Activated T-cell treated with anti-CD3 and anti-CD28 coated beads for 48 hours (primary cell): ENCODE results near the gene SPATA33.
"Not testable (repeated sequence)": the region's sequence is repeated elsewhere in the genome, so short reads cannot be mapped to it uniquely, and the experiment has no call there.

ENCODE experiments used
- DNase-seq: peaks from one replicate; pipeline ENCODE4 v3.0.0-alpha.2; 2020; ENCODE audit warnings: low read depth

Gene SPATA33

DNA sequence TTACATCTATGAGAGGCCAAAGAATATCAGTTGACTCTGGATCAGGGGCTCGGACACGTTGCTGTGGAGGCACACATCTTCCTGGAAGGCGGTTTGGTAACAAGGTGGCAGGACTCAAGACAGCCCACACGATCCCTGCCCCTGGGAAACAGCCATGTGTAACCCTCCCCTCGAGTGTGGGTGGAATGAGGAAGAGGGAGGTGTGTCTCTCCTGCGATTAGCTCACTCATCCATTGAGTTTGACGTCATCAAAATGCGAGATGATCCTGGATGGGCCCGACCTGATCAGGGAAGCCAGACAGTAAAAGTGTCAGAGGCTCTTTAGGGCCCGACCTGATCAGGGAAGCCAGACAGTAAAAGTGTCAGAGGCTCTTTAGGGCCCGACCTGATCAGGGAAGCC, 6.6 kb downstream of the SPATA33 start:
- not testable (repeated sequence) for DNase-seq

DNA sequence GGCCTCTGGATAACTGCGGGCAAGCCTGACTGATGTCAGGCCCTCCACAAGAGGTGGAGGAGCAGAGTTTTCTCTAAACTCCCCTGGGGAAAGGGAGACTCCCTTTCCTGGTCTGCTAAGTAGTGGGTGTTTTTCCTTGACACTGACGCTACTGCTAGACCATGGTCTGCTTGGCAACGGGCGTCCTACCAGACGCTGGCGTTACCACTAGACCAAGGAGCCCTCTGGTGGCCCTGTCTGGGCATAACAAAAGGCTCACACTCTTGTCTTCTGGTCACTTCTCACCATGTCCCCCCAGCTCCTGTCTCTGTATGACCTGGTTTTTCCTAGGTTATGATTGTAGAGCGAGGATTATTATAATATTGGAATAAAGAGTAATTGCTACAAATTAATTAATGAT, 9.4 kb downstream of the SPATA33 start:
- DNase-seq, result not testable (repeated sequence)

DNA sequence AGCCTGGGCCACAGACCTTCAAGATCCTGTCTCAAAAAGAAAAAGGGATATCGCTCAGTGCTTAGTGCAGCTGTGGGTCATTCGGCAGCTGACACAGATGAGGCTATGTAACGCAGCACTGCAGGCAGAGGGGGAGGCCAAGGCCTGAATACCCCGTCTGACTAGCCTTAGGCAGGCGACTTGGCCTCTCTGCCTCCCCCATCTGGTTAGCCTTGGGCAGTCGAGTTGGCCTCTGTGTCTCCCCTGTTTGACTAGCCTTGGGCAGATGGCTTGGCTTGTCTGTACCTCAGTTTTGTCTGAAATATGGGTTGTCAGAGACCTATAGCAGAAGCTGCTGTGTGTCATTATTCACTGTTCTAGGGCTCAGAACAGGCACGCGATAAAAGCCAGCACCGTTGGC, 10.0 kb downstream of the SPATA33 start:
- DNase-seq, result no peak

DNA sequence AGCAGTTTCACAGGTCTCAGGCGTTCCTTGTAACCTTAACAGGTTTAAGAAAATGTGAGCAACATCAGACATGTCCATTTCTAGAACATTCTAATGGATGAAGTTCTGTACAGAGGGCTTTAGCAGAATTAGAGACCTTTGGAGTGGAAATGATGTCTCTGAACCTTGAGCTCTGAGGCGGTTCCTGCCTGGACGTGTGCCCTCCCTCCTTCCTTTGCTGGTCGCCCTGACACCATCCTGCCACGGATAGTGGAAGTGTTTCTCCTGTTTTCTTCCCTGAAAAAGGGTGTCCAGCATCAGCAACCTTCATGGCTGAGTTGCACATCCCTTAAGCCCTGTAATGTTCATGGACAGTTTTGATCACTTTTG, 11.1 kb downstream of the SPATA33 start:
- DNase-seq, result no peak

DNA sequence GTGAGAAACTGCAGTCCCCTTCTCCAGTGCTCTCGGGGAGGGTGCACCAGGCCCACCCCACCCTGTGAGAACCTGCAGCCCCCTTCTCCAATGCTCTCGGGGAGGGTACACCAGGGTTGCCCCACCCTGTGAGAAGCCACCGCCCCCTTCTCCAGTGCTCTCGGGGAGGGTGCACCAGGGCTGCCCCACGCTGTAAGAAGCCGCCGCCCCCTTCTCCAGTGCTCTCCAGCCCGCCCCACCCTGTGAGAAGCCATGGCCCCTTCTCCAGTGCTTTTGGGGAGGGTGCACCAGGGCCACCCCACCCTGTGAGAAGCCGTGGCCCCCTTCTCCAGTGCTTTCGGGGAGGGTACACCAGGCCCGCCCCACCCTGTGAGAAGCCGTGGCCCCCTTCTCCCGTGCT, 12.1 kb downstream of the SPATA33 start:
- DNase-seq, result no peak

DNA sequence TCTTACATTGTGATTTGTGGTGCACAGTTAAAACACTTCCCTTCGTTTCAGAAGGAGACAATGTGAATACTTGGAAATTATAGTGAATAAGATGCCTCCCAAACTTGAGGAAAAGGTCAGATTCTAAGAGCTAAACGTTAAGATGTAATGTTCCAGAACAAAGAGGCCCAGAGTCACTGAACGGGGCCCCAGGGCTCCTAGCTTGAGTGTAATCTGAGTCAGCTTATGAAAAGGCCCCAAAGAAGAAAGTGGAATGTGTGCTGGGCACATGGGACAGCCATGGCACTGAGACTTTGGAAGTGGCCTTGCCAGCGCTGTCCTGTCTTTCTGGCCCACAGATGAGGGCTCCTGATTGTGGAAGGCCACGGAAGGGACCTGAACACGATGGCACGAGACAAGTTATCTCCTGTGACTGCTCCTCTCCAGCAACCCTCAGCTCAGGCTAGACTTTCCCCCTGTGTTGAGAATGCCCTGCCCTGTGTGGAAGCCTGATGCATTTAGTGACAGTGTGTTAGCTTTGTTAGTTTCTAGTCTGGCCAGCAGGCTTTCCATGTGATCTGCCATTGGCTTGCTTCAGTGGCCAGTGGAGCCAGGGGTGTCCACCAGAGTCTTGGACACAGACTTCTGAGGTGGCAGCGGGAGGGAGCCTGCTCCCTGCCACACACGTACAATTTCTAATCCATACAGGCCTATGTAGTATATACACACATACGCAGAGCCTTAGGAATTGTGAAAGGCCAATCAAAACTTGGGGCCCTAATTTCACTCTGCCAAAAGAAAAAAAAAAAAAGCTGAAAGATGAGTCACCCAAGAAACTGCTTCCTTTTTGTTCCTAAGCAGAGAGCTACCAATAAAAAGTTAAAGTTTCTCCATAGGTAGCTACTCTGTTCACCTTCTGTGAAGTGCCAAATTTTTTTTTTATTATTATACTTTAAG, 13.1 kb downstream of the SPATA33 start:
- no peak for DNase-seq

DNA sequence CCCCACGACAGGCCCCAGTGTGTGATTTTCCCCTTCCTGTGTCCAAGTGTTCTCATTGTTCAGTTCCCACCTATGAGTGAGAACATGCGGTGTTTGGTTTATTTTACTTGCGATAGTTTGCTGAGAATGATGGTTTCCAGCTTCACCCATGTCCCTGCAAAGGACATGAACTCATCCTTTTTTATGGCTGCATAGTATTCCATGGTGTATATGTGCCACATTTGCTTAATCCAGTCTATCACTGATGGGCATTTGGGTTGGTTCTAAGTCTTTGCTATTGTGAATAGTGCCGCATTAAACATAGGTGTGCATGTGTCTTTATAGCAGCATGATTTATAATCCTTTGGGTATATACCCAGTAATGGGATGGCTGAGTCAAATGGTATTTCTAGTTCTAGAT, 13.9 kb downstream of the SPATA33 start:
- DNase-seq, result not testable (repeated sequence)

DNA sequence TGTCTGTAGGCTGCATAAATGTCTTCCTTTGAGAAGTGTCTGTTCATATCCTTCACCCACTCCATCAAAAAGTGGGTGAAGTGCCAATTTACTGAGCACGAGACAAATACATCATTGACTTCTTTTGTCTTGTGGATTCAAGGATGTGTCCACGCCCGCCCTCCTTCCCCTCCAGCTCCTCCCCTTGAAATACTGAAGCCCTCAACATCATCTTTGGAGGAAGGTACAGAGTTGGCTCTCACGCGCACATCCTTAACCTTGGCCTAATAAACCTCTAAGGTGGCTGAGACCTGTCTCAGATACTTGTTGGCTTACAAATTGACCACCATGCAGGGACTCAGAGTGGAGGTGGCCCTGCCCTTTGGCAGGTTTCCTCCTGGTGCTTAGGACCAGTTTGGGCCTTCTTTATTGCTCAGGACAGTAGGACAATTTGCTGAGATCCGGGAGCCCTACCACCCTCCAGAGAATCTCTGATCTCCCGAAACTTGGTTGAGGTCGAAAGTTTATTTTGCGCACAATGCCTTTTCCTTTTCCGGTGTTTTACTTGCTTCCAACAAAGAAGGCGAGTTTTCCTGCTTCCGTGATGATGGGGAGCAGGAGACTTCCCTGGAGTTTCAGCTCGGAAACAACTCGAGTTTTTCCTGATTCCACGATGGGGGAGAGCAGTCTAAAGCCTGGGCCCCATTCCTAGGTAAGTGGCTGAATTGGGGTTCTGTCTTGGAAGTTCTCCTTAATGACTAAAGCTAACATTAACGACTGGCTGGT, 14.7 kb downstream of the SPATA33 start:
- DNase-seq, result no peak

DNA sequence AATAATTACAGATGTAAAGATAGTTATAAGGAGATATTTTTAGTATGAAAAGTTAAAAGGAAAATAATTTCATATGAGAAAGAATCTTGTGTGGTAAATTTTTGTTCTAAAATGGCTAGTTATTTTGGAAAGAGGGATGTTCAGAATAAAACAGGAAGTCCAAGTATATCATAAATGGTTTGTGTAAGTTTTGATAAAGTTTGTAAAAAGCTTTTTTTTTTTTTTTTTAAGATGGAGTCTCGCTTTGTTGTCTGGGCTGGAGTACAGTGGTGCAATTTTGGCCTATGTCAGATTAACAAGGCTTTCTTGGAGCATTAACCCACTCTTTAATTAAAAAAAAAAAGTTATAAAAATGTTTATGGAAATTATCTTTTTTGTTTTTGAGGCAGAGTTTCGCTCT, 20.6 kb downstream of the SPATA33 start:
- DNase-seq, result no peak

DNA sequence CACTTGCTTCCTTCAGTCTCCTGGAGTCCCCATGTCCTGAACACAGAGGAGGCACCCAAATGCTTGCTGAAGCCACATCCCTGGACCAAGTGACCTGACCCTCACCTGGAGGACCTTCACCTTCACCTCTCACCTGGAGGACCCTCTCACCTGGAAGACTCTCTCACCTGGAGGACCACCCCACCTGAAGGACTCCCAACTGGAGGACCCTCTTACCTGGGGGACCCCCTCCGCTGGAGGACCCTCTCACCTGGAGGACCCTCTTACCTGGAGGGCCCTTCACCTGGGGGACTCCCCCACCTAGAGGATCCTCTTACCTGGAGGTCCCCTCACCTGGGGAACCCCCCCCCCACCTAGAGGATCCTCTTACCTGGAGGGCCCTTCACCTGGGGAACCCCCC, 28.3 kb downstream of the SPATA33 start:
- no peak for DNase-seq

DNA sequence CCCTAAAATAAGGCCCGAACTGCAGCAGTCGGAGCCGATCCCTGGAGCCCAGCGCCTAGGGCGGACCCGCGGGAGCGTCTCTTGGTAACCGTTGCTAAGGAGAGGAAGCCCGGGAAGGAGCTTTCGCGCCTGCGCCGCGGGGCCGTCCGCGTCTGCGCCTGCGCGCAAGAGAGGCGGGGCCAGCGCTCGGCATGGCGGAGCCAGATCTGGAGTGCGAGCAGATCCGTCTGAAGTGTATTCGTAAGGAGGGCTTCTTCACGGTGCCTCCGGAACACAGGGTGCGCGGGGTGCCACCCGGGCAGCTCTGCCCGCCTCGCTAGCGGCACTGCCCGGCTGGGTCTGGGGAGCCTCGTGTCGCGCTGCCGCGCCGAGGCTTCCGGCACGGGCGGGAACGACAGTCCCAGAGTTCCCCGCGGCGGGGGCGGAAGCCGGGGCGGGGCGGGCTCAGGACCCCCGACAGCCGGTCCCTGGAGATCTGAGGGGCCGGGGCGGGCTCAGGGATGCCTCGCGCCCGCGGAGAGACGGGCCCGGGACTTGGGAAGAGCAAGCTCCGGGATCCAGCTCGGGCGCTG, 29.0 kb downstream of the SPATA33 start, which contains the start of gene CDK10:
TSS of gene CDK10 (plus strand) at position 170 of the 572 bp plus-strand sequence. CDS start at position 192, 22 bp downstream.
- peak; percentile 93 for DNase-seq

DNA sequence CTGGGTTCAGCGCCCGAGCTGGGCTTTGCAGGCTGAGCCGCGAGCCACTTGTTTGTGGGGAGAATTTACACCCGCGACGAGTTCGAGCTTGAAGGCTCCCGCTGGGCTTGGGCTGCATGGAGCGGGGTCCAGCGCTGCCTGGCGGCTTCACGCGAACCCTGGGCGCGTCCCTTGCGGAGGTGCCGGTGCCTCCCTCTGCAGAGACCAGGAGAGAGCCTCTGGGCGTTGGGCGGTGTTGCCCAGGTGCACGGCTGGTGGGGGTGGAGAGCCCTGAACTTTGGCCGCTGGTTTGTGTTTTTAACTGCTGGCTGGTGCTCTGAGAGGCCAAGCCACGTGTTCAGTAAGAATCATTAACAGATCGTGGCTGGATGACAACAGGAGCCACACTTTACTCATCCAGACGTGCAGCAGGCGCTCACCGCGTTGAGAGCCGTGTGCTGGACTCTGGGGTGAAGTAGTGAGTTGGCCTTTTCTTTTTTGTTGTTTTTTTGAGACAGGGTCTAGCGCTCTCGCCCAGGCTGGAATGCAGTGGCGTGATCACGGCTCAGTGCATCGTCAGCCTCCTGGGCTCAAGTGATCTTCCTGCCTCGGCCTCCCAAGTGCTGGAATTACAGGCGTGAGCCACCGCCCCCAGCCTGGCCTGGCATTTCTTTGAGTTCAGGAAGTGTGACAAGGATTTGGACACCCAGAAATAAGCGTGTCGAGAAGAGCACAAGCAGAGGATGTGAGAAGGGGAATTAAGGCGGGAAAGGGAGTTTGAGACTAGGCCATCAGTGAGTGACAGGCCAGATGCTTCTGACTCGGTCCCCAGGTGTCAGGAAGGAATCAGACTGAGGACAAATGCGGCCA, 29.7 kb downstream of the SPATA33 start:
- DNase-seq, result no peak

DNA sequence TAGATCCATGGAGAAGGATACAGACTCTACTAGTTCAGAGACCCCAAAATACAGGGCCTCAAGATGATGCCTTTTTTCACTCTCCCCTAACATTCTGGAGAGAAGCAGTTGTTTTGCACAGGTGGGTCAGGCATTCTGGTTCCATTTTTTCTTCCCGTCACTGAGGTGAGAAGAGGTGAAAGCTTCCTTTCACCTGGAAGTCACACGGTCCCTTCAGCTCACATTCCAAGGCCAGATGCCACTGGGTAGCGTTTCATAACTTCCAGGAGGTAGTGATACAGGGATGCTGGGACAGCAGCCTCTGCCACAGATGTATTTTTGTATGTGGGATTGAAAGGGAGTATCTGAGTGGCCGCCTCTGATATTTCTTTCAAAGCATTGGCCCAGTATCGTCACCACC, 30.8 kb downstream of the SPATA33 start:
- DNase-seq, result no peak

DNA sequence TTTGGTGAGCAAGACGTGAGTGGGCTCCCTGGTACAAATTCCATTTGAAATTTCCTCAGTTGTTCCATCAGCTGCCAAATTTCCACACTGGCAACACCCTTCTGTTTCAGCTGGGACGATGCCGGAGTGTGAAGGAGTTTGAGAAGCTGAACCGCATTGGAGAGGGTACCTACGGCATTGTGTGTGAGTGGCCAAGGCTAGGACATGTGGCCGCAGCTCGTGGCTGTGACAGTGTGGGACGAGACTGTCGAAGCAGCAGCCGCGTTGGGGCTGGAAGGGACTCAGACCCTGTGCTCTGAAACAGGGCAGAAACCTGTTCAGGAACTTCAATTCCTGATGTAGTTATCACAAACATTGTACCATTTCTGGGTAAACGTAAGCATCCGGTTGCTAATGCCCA, 31.5 kb downstream of the SPATA33 start:
- no peak for DNase-seq

DNA sequence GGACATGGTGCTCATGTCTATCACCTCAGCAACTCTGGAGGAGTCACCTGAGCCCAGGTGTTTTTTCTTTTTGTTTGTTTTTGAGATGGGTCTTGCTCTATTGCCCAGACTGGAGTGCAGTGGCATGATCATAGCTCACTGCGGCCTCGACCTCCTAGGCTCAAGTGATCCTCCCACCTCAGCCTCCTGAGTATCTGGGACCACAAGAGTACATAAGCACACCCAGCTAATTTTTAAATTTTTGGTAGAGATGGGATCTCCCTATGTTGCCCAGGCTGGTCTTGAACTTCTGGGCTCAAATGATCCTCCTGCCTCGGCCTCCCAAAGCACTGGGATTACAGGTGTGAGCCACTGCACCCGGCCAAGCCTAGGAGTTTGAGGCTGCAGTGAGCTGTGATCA, 32.0 kb downstream of the SPATA33 start:
- not testable (repeated sequence) for DNase-seq

DNA sequence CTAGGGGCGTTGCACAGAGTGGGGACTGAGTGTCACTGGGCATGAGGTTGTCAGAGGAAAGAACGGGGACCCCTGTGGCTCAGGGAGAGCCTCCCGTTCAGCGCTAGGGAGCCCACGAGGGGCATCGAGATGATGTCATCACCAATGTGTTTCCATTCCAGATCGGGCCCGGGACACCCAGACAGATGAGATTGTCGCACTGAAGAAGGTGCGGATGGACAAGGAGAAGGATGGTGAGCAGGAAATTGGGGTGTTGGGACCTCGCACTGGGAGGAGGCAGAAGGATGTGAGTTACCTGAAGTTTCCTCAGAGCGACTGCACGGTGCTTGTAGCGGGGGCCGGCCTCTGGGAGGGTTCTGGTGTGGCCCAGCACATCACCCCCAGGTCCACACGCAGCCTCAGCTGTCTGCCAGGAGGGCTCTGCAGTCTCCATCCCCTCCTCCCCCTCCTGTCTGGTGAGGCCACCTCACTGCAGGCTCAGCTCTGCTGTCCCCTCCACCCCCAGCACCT, 32.8 kb downstream of the SPATA33 start:
- DNase-seq, result no peak

DNA sequence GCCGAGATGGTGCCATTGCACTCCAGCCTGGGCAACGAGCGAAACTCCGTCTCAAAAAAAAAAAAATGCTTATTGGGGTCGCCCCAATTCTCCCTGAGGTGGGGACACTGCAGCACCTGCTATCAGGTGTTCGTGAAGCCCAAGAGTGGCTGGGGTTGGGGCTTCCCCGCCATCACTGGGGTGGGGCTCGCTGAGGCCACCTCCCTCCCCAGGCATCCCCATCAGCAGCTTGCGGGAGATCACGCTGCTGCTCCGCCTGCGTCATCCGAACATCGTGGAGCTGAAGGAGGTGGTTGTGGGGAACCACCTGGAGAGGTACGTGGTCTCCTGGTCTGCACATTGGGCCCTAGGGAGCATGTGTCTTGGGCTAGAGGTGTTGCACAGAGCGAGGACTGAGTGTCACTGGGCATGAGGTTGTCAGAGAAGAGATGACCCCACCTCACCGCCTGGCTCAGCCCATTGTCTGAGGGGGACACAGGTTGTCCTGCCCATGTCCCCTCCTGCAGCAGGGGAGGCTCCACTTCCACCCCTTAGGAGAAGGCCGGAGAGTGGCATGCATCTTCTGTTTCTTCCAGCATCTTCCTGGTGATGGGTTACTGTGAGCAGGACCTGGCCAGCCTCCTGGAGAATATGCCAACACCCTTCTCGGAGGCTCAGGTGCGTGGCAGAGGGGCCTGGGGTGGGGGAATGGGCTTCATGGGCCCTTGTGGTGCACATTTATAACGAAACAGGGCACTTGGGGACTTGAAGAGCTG, 33.8 kb downstream of the SPATA33 start:
- DNase-seq, result no peak

DNA sequence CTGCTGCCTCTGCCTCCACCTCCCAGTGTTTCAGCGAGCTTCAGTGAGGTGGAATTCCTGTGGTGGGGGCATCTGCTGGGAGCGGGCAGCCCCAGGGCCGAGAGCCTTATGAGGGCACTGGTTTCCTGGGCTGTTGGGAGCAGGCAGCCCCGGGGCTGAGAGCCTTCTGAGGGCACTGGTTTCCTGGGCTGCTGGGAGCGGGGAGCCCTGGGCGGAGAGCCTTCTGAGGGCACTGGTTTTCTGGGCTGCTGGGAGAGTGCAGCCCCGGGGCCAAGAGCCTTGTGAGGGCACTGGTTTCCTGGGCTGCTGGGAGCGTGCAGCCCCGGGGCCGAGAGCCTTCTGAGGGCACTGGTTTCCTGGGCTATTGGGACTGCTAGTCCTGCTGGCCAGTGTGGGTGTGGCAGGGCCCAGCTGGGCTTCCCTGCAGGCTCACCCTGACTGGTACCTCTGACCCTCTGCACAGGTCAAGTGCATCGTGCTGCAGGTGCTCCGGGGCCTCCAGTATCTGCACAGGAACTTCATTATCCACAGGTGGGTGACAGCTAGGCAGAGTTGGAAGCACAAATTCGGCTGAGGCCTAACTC, 34.4 kb downstream of the SPATA33 start:
- no peak for DNase-seq

DNA sequence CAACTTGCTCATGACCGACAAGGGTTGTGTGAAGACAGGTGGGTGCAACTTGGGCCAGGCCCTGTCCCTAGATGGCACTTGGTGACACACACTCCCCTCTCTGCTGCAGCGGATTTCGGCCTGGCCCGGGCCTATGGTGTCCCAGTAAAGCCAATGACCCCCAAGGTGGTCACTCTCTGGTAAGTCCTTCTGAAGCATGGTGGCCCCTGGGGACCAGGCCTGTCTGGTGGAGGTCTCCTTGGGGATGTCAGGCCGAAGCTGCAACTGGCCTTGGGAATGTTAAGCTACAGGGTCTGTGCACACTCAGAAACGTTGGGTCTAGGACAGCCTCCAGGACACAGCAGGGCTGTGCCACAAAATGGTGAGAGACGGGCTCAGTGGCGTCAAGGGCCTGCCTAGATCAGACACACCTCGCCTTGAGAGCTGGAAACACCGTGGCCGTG, 35.7 kb downstream of the SPATA33 start:
- no peak for DNase-seq
